Measurements from ENCODE around the gene CERS6. TPM values are rescaled to one million over a fixed set of nuclear protein-coding genes. Genes with fewer than 3 reads are reported as not detected.

The CERS6 gene
- total RNA-seq, 3 donors from 2014 or later = 36.4 to 46.4 (median 44.8) TPM

- H3K36me3 ChIP-seq = no peaks in the 10 kb centered on the region
- no peak overlapping the region for H3K4me3 ChIP-seq
- no peak for DNase-seq (ENCODE audit: low spot score in 2 of 2)
- no peaks in the 10 kb centered on the region for H3K9me3 ChIP-seq
- intact Hi-C loops (cut with DNase I; ENCODE audit: low total_unique reads) = no loop called here
- no peak overlapping the region for H3K27ac ChIP-seq
- H3K4me1 ChIP-seq = no peaks in the 10 kb centered on the region
- H3K27me3 ChIP-seq = no peaks in the 10 kb centered on the region
- TF ChIP-seq POLR2A (IDR thresholded peaks at IDR 0.05) (no peak), POLR2AphosphoS5 (IDR thresholded peaks at IDR 0.05) (no peak), CTCF (IDR thresholded peaks at IDR 0.05) (no peak)
These were observed 217.5 kb downstream of the CERS6 start for GRCh38 chr2:168673265-168674189.

GRCh38 chr2:168678153-168678853 is 222.2 kb downstream of the CERS6 start:
- no peaks in the 10 kb centered on the region for H3K27me3 ChIP-seq
- H3K27ac ChIP-seq = no peak overlapping the region
- intact Hi-C loops (cut with DNase I; ENCODE audit: low total_unique reads) = no loop called here
- TF ChIP-seq POLR2AphosphoS5 (IDR thresholded peaks at IDR 0.05) (no peak), POLR2A (IDR thresholded peaks at IDR 0.05) (no peak), CTCF (IDR thresholded peaks at IDR 0.05) (no peak)
- no peaks in the 10 kb centered on the region for H3K9me3 ChIP-seq
- DNase-seq (ENCODE audit: low spot score in 2 of 2) = no peak
- H3K4me3 ChIP-seq = no peak overlapping the region
- no peaks in the 10 kb centered on the region for H3K36me3 ChIP-seq
- H3K4me1 ChIP-seq = no peaks in the 10 kb centered on the region

GRCh38 chr2:168679081-168679480 is 223.0 kb downstream of the CERS6 start:
- H3K4me3 ChIP-seq = no peak overlapping the region
- H3K4me1 ChIP-seq = no peaks in the 10 kb centered on the region
- intact Hi-C loops (cut with DNase I; ENCODE audit: low total_unique reads) = no loop called here
- no peaks in the 10 kb centered on the region for H3K27me3 ChIP-seq
- H3K36me3 ChIP-seq = no peaks in the 10 kb centered on the region
- TF ChIP-seq POLR2A (IDR thresholded peaks at IDR 0.05) (no peak), CTCF (IDR thresholded peaks at IDR 0.05) (no peak), POLR2AphosphoS5 (IDR thresholded peaks at IDR 0.05) (no peak)
- no peak for DNase-seq (ENCODE audit: low spot score in 2 of 2)
- no peak overlapping the region for H3K27ac ChIP-seq
- no peaks in the 10 kb centered on the region for H3K9me3 ChIP-seq

- no peaks in the 10 kb centered on the region for H3K4me1 ChIP-seq
- H3K27ac ChIP-seq = no peak overlapping the region
- no peaks in the 10 kb centered on the region for H3K36me3 ChIP-seq
- H3K4me3 ChIP-seq = no peak overlapping the region
- TF ChIP-seq POLR2A (IDR thresholded peaks at IDR 0.05) (no peak), POLR2AphosphoS5 (IDR thresholded peaks at IDR 0.05) (no peak), CTCF (IDR thresholded peaks at IDR 0.05) (no peak)
- no peaks in the 10 kb centered on the region for H3K27me3 ChIP-seq
- intact Hi-C loops (cut with DNase I; ENCODE audit: low total_unique reads) = no loop called here
- DNase-seq (ENCODE audit: low spot score in 2 of 2) = no peak
- no peaks in the 10 kb centered on the region for H3K9me3 ChIP-seq
These were observed 223.8 kb downstream of the CERS6 start for GRCh38 chr2:168679741-168680310.

GRCh38 chr2:168683996-168684395 is 227.9 kb downstream of the CERS6 start:
- Histone ChIP-seq H3K9me3 (no peaks in the 10 kb centered on the region), H3K36me3 (no peaks in the 10 kb centered on the region), H3K4me1 (no peaks in the 10 kb centered on the region), H3K27ac (no peak overlapping the region), H3K27me3 (no peaks in the 10 kb centered on the region), H3K4me3 (no peak overlapping the region)
- intact Hi-C loops (cut with DNase I; ENCODE audit: low total_unique reads) = no loop called here
- DNase-seq (ENCODE audit: low spot score in 2 of 2) = no peak
- TF ChIP-seq POLR2A (IDR thresholded peaks at IDR 0.05) = no peak
- TF ChIP-seq POLR2AphosphoS5 (IDR thresholded peaks at IDR 0.05) = no peak
- TF ChIP-seq CTCF (IDR thresholded peaks at IDR 0.05) = no peak

All from breast epithelium (tissue), 4 donors.